KOPT-K1 (cell line): ENCODE measurements around the gene PCSK7.

Experiments used
- H3K27ac ChIP-seq: fragments of 200-600 bp; sonication (generic); 2 replicates; pipeline ENCODE4 v1.5.1; 2016; ENCODE audit warnings: antibody characterized with exemption, mild to moderate bottlenecking, low read depth, low read length; ENCODE audit not compliant: poor library complexity, severe bottlenecking
- H3K36me3 ChIP-seq: fragments of 200-600 bp; sonication (generic); 2 replicates; pipeline ENCODE4 v1.5.1; 2017; ENCODE audit warnings: antibody characterized with exemption, mild to moderate bottlenecking, low read length, moderate library complexity; ENCODE audit not compliant: insufficient read depth
- H3K9me3 ChIP-seq: fragments of 200-600 bp; sonication (generic); 2 replicates; pipeline ENCODE4 v1.5.1; 2017; ENCODE audit warnings: antibody characterized with exemption, low read length, mild to moderate bottlenecking; ENCODE audit not compliant: insufficient read depth, poor library complexity, severe bottlenecking

The PCSK7 gene

GRCh38 chr11:117199916-117200812 is 31.7 kb downstream of the PCSK7 start:
- no peaks in the 10 kb centered on the region for H3K9me3 ChIP-seq
- no peak overlapping the region for H3K27ac ChIP-seq
- peaks cover 26% of the 10 kb centered on the region; the same call in 1 of the 2 replicates for H3K36me3 ChIP-seq

DNA sequence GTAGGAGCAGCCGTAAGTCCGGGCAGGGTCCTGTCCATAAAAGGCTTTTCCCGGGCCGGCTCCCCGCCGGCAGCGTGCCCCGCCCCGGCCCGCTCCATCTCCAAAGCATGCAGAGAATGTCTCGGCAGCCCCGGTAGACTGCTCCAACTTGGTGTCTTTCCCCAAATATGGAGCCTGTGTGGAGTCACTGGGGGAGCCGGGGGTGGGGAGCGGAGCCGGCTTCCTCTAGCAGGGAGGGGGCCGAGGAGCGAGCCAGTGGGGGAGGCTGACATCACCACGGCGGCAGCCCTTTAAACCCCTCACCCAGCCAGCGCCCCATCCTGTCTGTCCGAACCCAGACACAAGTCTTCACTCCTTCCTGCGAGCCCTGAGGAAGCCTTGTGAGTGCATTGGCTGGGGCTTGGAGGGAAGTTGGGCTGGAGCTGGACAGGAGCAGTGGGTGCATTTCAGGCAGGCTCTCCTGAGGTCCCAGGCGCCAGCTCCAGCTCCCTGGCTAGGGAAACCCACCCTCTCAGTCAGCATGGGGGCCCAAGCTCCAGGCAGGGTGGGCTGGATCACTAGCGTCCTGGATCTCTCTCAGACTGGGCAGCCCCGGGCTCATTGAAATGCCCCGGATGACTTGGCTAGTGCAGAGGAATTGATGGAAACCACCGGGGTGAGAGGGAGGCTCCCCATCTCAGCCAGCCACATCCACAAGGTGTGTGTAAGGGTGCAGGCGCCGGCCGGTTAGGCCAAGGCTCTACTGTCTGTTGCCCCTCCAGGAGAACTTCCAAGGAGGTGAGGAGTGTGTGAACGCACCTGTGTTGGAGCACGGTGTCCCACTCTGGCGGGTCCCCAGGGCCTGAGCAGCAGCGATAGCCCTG is 32.6 kb downstream of the PCSK7 start, which contains the start of gene TAGLN:
TAGLN (plus strand) TSS at position 318 of the 863 bp plus-strand sequence. CDS start 3,644 bp downstream, outside the sequence.
- Histone ChIP-seq H3K9me3 (no peaks in the 10 kb centered on the region), H3K27ac (no peak within 1 kb of the TSS), H3K36me3 (peaks cover 17% of the 10 kb centered on the region; the same call in 1 of the 2 replicates)

GRCh38 chr11:117198613-117199012 is 33.3 kb downstream of the PCSK7 start:
- Histone ChIP-seq H3K36me3 (peaks cover 10% of the 10 kb centered on the region; the same call in 1 of the 2 replicates), H3K9me3 (no peaks in the 10 kb centered on the region), H3K27ac (no peak overlapping the region)

GRCh38 chr11:117197516-117198456 is 34.1 kb downstream of the PCSK7 start:
- no peak overlapping the region for H3K27ac ChIP-seq
- H3K9me3 ChIP-seq, result no peaks in the 10 kb centered on the region
- H3K36me3 ChIP-seq, result 0 out of 2 replicates have a peak, but pooled peaks cover 3% of the 10 kb centered on the region

DNA sequence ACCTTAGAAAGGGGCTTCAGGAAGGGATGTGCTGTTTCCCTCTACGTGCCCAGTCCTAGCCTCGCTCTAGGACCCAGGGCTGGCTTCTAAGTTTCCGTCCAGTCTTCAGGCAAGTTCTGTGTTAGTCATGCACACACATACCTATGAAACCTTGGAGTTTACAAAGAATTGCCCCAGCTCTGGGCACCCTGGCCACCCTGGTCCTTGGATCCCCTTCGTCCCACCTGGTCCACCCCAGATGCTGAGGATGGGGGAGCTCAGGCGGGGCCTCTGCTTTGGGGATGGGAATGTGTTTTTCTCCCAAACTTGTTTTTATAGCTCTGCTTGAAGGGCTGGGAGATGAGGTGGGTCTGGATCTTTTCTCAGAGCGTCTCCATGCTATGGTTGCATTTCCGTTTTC is 34.9 kb downstream of the PCSK7 start:
- no peak overlapping the region for H3K27ac ChIP-seq
- no peaks in the 10 kb centered on the region for H3K36me3 ChIP-seq
- H3K9me3 ChIP-seq, result no peaks in the 10 kb centered on the region

- Histone ChIP-seq H3K36me3 (no peaks in the 10 kb centered on the region), H3K27ac (no peak overlapping the region), H3K9me3 (no peaks in the 10 kb centered on the region)
These were observed 36.1 kb downstream of the PCSK7 start for GRCh38 chr11:117195761-117196160.

DNA sequence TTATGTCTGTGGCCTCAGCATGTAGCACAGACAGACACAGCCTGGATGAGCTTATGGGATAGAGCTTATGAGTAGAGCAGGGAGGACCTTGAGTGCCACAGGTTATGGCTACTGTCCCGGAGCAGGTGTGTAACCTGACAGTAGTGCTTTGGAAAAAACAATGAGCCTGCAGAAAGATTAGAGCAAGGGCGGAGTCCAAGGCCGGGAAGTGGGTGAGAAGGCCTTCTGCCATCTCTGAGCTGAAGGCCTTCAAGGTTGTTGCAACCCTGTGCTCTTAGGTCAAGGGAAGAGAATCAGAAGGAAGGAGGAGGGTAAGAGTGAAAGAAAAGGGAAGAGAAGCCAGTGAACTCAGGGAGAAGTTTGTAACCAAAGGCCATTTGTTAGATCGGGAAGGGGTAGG is 36.6 kb downstream of the PCSK7 start:
- no peak overlapping the region for H3K27ac ChIP-seq
- no peaks in the 10 kb centered on the region for H3K9me3 ChIP-seq
- H3K36me3 ChIP-seq, result no peaks in the 10 kb centered on the region

DNA sequence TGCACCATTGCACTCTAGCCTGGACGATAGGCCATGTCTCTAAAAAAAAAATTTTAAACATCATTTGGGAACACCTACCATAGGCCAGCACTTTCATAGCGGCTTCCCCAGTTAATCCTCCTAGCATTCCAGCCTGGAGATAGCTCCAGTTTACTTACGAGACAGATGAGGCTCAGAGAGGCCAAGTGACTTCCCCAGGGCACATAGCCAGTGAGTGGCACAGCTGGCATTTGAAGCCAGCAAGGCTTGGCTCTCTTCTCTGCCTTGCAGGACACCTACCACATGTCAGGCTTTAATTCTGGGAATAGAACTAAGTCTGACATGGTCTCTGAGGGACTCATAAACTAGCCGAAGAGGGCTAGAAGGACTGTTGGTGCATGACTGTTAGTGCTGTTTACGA is 37.6 kb downstream of the PCSK7 start:
- Histone ChIP-seq H3K36me3 (no peaks in the 10 kb centered on the region), H3K27ac (no peak overlapping the region)

DNA sequence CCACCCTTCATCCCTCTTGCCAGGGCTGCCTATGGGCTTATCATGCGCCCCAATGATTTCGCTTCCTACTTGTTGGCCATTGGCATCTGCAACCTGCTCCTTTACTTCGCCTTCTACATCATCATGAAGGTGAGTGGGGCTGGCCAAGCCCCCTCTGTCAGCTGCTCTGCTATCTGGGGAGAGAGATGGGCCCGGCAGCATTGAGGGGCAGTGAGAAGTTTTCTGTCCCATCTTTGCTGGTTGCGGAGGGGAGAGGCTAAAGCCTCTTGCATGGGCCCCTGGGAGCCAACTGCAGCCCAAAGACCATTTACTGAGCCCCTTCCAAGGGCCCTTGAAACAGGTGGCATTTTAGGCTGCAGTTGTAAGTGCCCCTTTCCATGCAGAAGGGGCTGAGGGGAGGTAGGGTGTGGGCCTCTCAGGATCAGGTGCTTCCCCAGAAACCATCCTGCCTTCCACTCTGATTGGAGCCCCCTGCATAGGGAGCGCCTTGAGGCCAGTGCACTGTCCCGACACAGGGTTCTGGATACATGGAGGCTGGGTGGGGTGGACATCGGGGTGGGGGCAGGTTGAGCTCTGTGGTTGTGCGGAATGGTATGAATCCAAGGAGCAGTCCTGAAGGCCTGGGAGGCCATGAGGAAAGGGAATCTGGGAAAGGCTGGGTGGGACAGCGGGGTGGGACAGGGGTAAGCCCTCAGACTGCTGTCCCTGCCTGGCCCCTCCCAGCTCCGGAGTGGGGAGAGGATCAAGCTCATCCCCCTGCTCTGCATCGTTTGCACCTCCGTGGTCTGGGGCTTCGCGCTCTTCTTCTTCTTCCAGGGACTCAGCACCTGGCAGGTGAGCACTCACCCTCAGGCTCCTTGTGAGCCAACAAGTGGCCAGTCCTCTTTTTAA is 38.5 kb downstream of the PCSK7 start:
- no peak overlapping the region for H3K27ac ChIP-seq
- no peaks in the 10 kb centered on the region; the same call in 1 of the 2 replicates for H3K36me3 ChIP-seq

More for the DNA sequence above, 37.6 kb downstream of the PCSK7 start:
- no peaks in the 10 kb centered on the region for H3K9me3 ChIP-seq

DNA sequence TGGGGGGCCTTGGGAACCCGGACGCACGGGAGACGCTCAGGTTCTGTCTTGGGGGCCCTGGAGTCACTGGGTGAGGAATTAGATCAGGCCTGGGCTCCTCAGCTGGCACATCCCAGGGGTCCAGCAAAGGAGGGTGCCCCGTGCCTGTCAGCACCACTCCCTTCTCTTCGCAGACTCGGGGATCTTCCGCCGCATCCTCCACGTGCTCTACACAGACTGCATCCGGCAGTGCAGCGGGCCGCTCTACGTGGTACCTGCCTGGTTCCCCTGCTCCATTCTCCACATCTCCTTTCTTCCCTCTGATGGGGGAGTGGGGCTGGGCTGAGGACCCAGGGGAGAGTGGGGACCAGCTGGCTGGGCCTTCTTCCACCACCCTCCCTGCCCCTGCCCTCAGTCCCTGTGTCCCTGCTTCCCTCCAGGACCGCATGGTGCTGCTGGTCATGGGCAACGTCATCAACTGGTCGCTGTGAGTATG is 39.4 kb downstream of the PCSK7 start:
- H3K9me3 ChIP-seq, result no peaks in the 10 kb centered on the region
- H3K36me3 ChIP-seq, result no peaks in the 10 kb centered on the region; the same call in 1 of the 2 replicates
- H3K27ac ChIP-seq, result no peak overlapping the region

More for the DNA sequence above, 38.5 kb downstream of the PCSK7 start:
- no peaks in the 10 kb centered on the region for H3K9me3 ChIP-seq

- H3K27ac ChIP-seq, result no peak overlapping the region
- H3K9me3 ChIP-seq, result no peaks in the 10 kb centered on the region
- no peaks in the 10 kb centered on the region; the same call in 1 of the 2 replicates for H3K36me3 ChIP-seq
These were observed 40.0 kb downstream of the PCSK7 start for GRCh38 chr11:117191680-117192400.

- Histone ChIP-seq H3K27ac (no peak overlapping the region), H3K36me3 (no peaks in the 10 kb centered on the region; the same call in 1 of the 2 replicates)
These were observed 41.8 kb downstream of the PCSK7 start for GRCh38 chr11:117189941-117190544.

More at GRCh38 chr11:117189941-117190544, 41.8 kb downstream of the PCSK7 start:
- no peaks in the 10 kb centered on the region for H3K9me3 ChIP-seq
